T1000 (cell line): ENCODE measurements around the gene CELF6.

Experiments used
- DNase-seq: peaks from one replicate; lab custom pipeline; 2025; ENCODE audit warnings: mixed read lengths; lab: John Stamatoyannopoulos, UW

The CELF6 gene

DNA sequence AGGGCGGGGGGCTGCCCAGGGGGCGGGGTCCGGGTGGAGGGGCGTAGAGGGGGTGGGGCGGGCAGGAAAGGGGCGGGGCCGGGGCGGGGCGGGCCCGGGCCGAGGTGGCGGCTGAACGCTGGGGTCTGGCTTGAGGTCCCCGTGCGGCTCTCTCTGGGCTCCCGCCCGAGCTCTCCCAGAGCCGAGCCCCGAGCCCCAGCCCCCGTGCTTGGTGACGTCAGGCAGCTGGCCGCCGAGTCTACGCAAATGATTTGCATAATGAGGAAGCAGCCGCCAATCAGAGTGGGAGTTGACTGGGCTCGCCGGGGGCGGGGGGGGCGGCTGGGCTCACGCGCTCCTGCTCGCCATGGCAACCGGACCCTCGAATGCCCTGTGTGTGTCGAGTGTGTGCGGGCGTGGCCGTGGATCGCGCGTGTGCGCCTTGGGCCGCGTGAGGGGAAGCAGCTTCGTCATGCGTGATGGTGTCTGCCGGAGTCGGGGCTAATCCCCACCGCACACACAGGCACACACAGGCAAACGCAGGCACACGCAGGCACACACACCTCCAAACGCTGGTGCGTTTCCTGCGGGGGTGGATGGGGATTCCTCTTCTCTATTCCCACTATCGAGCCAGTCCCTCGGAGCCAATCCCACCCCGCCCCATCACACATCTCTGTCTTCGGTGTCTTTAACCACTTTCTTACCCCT, at the start of gene CELF6:
Gene CELF6, minus strand, starts transcription at position 173 of the 687 bp plus-strand sequence. CDS start 283 bp downstream, outside the sequence.
- DNase-seq: peak; percentile 77

DNA sequence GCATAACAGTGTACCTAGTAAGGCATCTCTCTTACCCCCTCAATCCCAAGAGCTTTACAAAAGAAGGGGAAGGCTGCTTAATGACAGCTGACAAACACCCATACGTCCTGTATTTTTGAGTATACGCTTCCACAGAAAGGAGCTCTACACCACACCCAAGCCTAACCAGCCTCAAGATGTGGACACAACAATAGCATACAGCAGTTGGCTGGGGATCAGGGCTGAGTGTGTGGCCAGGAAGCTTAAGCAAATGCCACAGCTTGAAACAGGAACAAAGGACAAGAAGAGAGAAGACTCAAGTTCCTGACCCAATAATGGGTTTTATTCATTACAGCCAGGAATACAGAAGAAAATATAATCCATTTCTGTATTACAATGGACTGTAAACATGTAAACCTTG, 48.9 kb upstream of the CELF6 start:
- DNase-seq: no peak

GRCh38 chr15:72368325-72368724, 48.4 kb upstream of the CELF6 start:
- no peak for DNase-seq

DNA sequence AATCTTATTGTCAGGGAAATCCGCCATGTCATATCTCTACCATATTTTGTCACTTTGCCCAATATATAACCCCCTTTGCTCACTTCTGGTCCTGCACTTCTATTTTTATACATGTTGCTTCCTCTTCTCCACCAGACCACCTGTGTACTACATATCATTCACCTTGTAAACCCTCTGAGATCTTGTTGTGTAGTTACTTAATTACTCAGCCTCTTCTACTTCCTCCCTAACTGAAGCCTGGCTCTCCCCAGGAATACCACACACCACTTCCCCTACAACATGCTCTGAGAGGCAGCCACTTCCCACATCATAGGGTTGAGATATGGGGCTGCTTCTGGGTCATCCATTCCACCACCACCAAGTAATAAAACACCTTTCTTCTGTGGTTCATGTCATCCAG, 45.9 kb upstream of the CELF6 start:
- DNase-seq: no peak

DNA sequence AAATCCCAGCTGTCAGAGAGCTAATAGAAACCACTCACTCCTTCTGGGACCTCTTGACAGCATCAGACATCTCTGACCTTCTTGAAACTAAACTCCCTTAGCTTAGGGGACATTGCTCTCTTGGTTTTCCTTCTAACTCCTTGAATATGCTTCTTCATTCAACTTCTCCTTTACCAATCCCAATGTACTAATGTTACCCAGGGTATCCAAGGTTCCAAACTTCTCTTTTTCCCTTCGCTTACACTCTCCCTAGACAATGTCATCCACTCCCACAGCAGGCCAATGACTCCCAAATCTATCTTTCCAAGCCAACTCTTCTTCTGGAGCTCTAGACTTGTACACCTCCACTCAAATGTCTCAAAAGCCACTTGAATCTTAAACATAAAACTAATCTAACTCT, 41.2 kb upstream of the CELF6 start:
- no peak for DNase-seq

- DNase-seq: no peak
Measured at GRCh38 chr15:72358650-72359171, 38.8 kb upstream of the CELF6 start.

DNA sequence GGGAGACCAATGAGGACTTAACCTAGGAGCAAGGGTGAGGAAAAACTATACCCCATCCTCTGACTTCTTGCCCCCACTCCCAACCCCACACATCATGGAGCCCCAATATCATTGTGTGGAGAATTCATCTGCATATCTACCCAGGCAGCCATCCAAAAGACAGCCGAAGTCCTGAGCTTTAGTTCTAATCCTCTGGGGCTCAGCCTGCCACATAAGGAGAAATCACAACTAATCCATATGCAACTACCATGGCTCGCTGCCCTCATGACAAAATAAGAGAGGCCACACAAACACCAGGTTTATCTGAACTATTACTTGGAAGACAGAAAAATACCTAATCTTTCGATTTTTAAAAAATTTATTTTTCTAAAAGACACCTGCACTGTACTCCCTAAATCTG, 38.2 kb upstream of the CELF6 start:
- no peak for DNase-seq

DNA sequence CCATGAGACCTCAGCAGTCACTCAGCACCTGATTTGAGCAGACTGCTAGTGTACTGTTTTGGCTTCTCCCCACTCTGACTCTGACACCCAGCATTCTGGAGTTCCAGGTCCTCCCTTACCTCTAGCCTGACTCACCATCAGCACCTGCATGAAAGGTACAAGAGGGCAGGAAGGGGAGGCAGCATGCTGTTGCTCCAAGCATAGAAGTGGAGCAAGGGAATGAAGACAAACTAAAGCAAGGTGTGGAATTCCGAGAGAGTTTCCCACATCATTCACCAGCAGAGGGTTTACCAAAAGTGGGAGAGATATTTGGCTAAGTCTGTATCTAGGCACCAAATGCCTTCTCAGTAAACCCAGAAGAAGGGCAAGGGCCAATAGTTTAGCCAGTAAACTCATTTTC, 34.5 kb upstream of the CELF6 start:
- DNase-seq: no peak

DNA sequence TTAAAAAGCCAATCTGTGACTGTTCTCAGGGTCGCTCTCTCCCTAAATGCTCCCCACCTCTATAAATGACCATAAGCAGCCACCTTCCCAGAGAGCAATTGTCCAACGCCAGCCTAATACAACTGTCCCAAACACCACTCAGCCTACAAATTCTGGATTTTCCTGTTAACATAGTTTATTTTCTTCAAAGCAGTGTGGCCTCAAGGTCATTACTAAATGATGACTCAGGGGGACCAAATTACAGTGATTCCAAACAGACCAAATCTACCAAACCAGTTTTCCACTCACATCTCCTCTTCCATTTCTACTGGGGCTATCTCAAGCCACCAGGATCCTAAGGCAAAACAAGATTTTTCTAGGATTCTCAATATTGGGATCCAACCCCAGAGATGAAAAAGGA, 33.3 kb upstream of the CELF6 start:
- DNase-seq: no peak

GRCh38 chr15:72345806-72346205, 25.8 kb upstream of the CELF6 start:
- no peak for DNase-seq

DNA sequence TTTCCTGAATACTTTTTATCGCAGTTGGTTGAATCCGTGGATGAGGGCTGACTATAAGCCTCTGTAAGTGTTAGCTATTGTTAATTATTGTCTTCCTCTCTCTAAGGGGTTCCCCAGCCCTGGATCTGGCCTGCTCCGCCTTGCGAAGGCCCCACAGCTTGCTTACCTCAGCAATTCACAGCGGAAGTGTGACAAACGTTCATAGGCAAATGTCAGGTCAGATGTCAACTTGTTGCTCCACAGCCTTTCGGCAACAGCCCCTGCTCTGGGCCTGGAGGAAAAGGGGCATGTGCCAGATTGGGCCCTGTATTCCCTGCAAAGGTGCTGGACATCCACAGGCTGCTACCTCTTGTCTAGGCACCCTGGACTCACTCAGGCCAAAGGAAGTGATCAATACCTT, 25.3 kb upstream of the CELF6 start:
- no peak for DNase-seq

DNA sequence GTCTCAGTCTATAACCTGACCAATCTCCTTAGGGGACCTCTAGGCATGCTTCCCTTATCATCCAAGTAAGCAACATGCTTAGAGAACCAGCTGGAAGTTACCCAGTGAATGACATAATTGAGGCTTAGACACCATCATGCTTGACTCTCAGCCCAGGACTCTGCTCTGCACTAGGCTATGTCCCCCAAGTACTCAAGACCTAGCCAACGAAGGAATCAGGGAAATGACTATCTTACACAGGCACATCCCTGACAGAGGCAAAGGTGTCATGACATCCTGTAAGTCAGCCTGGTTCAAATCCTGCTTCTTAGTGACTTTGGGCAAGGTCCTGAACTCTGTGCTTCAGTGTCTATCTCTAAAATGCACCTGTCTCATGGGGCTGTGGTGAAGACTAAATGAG, 24.6 kb upstream of the CELF6 start:
- DNase-seq: no peak

GRCh38 chr15:72342385-72342784, 22.4 kb upstream of the CELF6 start:
- no peak for DNase-seq

- DNase-seq: no peak
Measured at GRCh38 chr15:72341361-72341760, 21.4 kb upstream of the CELF6 start.

DNA sequence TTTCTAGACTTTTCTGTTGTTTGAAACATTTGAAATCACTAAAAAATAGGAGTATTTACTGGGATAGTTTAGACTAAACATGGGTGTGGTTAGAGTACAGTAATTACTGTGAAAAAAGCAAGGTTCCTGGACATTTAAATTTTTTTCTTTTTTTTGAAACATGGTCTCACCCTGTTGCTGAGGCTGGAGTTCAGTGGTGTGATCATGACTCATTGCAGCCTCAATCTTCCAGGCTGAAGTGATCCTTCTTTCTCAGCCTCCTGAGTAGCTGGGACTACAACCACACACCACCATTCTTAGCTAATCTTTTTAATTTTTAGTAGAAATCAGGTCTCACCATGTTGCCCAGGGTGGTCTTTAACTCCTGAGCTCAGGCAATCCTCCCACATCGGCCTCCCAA, 20.4 kb upstream of the CELF6 start:
- no peak for DNase-seq

DNA sequence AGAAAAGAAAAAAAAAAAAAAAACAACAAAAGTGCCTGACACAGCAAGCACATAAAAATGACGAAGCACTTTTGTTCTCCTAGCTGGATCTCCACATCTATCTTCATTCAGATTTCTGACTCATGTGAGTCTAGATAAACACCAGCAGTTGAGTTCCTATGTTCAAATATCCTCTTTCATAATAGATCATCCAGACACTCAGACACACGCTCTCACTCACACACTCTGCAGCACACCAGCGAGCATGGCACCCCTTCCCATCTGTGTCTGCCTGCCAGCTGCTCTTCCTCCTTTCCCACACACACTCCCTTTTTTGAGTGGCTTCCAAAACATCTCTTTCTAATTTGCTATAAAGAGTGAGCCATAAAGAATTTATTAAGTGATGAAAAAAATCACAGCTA, 19.8 kb upstream of the CELF6 start:
- DNase-seq: no peak

DNA sequence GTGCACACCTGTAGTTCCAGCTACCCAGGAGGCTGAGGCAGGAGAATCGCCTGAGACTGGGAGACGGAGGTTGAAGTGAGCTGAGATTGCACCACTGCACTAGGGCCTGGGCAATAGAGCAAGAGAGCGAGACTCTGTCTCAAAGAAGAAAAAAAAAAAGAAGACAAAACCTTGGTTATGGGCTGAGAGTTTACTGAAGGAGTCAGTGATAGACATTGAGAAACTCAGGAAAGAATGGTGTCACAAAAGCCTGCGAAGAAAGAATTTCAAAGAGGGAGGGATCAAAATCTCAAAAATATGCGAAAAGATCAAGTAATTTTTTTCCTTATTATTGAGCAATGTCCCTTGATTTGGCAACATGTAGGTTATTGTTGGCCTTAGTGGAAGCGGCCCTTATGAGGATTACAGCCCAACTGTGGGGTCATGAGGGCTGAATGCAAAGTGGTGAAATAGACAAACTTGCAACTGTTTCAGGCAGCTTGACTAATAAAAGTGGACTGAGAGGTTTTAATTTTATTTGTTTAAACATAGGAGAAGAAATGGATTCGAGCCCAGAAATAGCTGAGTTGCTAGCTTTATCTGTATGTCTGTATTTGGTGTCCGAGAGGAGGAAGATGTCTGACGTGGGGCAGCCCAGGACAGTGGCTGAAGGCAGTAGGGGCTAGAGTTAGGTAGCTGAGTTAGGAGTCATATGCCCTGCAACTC, 18.8 kb upstream of the CELF6 start:
- DNase-seq: no peak

GRCh38 chr15:72338148-72338547, 18.2 kb upstream of the CELF6 start:
- no peak for DNase-seq

DNA sequence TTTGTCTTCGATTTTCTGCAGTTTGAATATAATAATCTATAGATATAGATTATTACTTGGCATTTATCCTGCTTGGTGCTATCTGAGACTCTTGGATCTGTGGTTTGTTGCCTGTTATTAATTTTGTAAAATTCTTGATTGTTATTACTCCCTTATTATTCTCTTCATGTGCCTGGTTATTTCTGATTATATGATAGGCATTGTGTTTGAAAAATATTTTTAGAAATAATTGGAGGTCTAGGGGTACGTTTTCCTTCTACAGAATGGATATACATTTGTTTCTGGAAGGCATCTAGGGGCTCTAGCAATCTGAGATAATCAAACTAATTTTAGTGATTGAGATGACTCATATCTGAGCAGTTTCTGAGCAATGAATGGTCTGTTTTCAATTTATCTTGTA, 14.9 kb upstream of the CELF6 start:
- DNase-seq: no peak

DNA sequence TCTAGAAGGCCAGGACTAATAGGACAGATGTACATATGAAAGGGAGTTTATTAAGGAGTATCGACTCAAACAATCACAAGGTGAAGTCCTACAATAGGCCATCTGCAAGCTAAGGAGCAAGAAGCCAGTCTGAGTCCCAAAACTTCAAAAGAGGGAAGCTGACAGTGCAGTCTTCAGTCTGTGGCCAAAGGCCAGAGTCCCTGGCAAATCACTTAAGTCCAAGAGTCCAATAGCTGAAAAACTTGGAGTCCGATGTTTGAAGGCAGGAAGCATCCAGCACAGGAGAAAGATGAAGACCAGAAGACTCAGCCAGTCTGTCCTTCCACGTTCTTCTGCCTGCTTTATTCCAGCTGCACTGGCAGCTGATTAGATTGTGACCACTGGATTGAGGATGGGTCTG, 11.1 kb upstream of the CELF6 start:
- DNase-seq: no peak

DNA sequence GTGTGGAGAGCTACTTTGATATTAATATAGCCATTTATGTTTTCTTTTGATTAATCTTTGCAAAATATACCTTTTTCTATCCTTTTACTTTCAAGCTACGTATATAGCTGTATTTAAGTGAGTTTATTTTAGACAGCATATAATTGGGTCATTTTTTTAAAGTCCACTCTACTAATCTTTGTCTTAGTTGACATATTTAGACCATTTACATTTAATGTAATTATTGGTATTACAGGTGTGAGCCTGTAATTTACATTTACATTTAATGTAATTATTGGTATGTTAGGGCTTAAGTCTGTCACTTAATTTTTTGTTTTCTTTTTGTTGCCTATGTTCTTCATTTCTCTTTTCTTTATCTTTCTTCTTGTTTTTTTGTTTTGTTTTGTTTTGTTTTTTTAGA, 3.8 kb upstream of the CELF6 start:
- no peak for DNase-seq

GRCh38 chr15:72319360-72319984, 485 bp downstream of the CELF6 start:
- DNase-seq: peak; percentile 59

DNA sequence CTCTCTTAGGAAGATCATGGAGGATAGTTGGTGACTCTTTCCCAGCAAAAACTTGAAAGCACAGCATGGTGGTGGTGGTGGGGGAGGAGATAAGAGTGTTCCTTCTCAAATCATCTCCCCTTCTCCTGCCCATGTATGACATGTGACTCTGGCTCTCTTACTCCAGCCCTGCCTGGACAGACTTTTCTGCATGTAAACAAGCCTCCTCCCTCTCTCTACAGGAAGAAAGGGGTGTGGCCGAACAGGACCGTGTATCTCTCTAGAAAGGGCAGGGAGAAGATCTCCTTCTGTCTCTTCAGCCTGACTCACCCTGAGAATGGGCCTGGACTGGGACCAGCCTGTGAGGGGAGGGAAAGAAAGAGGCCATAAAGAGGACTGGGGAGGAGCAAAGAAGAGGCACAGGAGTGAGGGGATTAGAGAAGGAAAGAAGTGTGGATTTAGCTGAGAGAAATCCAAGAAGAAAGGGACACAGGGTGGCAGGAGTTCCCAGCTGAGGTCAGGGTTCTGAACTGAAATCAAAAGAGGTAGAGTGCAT, 1.5 kb downstream of the CELF6 start:
- no peak for DNase-seq
